Upper lobe of right lung (tissue), 1 donor: ENCODE results near the gene ANK3. TPM values are rescaled to one million over a fixed set of nuclear protein-coding genes. Genes with fewer than 3 reads are reported as not detected.

ENCODE experiments used
- ATAC-seq: fragments of 200-7000 bp; cut with Tn5 transposase; one replicate; pipeline ENCODE4 v1.9.1; 2020; ENCODE audit warnings: mild to moderate bottlenecking, moderate library complexity
- DNase-seq: peaks from one replicate; pipeline ENCODE4 v3.0.0-alpha.2; 2020
- H3K27ac ChIP-seq: fragments of 200-600 bp; one replicate; pipeline ENCODE4 v1.8.0; 2022
- H3K27me3 ChIP-seq: fragments of 200-600 bp; one replicate; pipeline ENCODE4 v1.8.0; 2022; ENCODE audit warnings: mild to moderate bottlenecking
- H3K36me3 ChIP-seq: fragments of 200-600 bp; one replicate; pipeline ENCODE4 v1.8.0; 2022
- H3K4me1 ChIP-seq: fragments of 200-600 bp; one replicate; pipeline ENCODE4 v1.8.0; 2022
- H3K4me3 ChIP-seq: fragments of 200-600 bp; one replicate; pipeline ENCODE4 v1.8.0; 2022; ENCODE audit warnings: mild to moderate bottlenecking
- H3K9me3 ChIP-seq: fragments of 200-600 bp; one replicate; pipeline ENCODE4 v1.8.0; 2022
- intact Hi-C: fragments of 100-400 bp; cut with DNase I; formaldehyde crosslinking; loops from one replicate; pipeline ENCODE4 v1.11.0; 2022
- total RNA-seq: library from RNA; stranded (reverse); fragmentation: NEBNext Ultra II Directional; extraction: Animal tissue kit (Norgen Biotek cat#: 25700); gene quantifications from one replicate; pipeline ENCODE4 v1.2.1, GENCODE V29; 2021
- TF ChIP-seq, protein P1 (sequence below): fragments of 200-600 bp; IDR thresholded peaks from one replicate; pipeline ENCODE4 v1.8.0; 2022; ENCODE audit warnings: antibody characterized with exemption
- donor health status: DM: no; HTN: yes; CAD: no; lungs with severe emphysema.

ANK3 gene
- total RNA-seq, 1 donor from 2014 or later, result 91.1 TPM

DNA sequence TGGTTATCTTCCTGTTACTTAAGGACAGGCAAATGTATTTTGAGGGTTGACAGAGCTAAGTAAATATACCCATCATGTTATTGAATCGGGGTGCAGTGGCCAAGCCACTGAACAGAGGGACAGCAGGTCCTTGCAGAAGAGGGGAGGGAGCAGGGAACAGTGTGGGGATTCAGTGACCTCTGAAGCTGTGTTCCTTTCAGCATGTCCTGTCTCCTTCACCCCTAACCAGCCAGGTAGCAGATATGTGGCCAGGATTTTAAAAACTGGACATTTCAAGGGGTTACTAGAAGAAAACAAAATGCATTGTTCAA, 12.7 kb downstream of the ANK3 start:
- Histone ChIP-seq H3K27me3 (no peaks in the 10 kb centered on the region), H3K36me3 (no peaks in the 10 kb centered on the region), H3K27ac (no peak overlapping the region), H3K4me3 (no peak overlapping the region), H3K9me3 (no peaks in the 10 kb centered on the region), H3K4me1 (no peaks in the 10 kb centered on the region)
- ATAC-seq (no peak), DNase-seq (no peak)
- intact Hi-C loops, result no loop called here
- TF ChIP-seq, protein P1, sequence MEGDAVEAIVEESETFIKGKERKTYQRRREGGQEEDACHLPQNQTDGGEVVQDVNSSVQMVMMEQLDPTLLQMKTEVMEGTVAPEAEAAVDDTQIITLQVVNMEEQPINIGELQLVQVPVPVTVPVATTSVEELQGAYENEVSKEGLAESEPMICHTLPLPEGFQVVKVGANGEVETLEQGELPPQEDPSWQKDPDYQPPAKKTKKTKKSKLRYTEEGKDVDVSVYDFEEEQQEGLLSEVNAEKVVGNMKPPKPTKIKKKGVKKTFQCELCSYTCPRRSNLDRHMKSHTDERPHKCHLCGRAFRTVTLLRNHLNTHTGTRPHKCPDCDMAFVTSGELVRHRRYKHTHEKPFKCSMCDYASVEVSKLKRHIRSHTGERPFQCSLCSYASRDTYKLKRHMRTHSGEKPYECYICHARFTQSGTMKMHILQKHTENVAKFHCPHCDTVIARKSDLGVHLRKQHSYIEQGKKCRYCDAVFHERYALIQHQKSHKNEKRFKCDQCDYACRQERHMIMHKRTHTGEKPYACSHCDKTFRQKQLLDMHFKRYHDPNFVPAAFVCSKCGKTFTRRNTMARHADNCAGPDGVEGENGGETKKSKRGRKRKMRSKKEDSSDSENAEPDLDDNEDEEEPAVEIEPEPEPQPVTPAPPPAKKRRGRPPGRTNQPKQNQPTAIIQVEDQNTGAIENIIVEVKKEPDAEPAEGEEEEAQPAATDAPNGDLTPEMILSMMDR, result no peak

DNA sequence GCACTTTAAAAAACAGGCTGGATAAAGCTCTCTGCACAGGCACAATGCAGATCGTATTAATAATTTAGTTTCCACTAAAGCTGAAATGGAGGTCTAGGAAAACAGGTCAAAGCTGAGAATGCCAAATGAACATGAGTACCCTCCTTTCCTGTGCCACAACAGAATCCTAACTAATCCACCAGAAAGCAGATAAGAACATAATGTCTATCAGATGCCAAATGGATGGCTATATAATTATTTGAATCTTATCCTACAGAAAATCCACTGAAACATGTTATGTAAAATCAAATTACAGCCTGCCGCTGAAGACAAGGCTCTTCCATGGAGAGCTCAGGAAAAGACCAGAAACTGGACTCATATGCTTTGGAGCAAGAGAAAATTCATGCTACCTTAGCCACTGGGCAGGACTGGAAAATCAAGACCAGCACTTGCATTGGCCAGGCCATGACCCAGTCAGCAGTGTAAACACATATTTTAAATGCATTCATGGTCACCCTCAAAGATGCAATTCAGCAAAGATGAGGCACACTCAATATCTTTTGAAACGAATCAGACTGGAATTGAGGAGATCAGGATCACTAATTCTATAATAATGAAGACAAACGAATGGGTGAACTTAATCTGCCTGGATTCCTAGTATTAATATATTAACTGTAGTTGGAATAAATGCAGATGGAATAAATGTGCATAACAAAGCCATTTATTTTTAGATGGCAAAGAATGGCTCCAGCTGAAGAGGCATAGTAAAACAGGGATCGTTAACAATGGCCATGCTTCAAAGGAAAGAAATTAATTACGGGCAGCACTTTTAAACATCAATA, 13.2 kb downstream of the ANK3 start:
- TF ChIP-seq, protein P1, result no peak
- intact Hi-C loops, result no loop called here

DNA sequence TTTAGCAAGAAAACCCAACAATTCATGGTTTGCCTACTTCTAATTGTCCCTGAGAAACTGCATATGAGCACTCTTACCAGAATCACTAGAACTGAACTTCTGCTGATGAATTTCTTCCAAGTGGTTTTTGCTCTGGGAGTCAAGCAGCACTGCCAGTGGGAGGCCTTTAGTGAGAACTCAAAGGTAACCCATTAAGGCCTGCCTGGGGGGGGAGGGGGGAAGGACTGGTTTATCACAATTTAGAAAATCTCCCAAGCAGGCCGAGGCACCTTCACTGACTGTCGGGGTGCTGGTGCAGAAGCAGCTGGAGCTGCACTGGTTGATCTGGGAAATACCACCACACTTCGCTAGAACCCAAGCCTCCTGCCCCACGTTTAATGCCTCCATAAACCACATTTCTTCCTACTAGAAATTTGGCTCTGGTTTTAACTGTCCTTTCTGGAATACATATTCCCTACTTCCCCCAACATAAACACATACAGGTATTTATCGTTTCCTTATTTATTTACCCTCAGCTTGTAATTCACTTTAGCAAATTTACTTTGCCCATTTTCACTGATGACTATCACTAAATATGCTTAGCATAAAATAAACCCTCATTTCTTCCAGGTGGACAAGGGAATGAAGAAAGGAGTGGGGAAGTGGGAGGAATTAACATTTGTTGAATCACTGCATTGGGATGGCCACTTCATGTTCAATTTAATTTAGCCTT, 14.2 kb downstream of the ANK3 start:
- Histone ChIP-seq H3K27me3 (no peaks in the 10 kb centered on the region), H3K4me3 (no peak overlapping the region), H3K9me3 (no peaks in the 10 kb centered on the region), H3K36me3 (no peaks in the 10 kb centered on the region), H3K4me1 (no peaks in the 10 kb centered on the region), H3K27ac (no peak overlapping the region)
- no peak for ATAC-seq
- TF ChIP-seq, protein P1, result no peak
- no peak for DNase-seq
- intact Hi-C loops, result no loop called here

More for the DNA sequence above, 13.2 kb downstream of the ANK3 start:
- H3K4me1 ChIP-seq, result no peaks in the 10 kb centered on the region
- no peaks in the 10 kb centered on the region for H3K27me3 ChIP-seq
- no peak for ATAC-seq
- no peak for DNase-seq
- no peaks in the 10 kb centered on the region for H3K9me3 ChIP-seq
- H3K27ac ChIP-seq, result no peak overlapping the region
- no peak overlapping the region for H3K4me3 ChIP-seq
- no peaks in the 10 kb centered on the region for H3K36me3 ChIP-seq

DNA sequence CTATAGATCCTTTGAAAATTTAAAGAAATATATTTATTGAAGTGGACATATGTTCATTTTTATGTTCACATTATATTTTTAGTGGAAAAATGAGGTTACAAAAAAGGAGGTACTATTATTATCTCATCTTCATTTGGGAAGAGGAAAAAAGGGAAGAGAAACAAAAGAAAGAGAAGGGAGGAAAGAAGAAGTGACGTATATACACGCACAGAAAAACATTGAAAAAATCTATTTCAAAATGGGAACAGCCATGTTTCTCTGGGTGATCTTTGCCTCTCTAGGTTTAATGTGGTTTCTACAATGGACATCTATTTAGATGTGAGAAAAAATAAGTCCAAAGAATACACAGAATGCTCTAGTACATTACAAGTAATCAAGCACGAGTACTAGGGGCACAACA, 14.8 kb downstream of the ANK3 start:
- intact Hi-C loops, result no loop called here

DNA sequence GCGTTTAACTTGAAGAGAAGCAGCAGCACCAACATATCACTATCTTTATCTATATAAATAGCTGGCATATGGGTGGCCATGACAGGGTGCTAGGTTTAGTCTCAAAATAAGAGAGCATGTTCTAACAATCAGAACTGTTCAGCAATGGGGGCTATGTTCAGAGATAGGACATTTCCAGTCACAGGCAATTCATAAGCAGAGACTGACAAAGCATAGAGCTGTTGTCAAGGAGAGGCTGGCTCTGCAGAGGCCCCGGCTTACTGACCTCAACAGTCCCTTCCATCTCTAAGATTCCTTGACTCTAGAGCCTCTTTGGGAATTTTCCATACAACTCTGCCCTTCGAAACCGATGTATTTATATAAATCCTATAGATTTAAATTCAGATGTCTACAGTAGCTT, 17.2 kb downstream of the ANK3 start:
- Histone ChIP-seq H3K4me1 (no peaks in the 10 kb centered on the region), H3K27ac (no peak overlapping the region), H3K4me3 (no peak overlapping the region), H3K36me3 (no peaks in the 10 kb centered on the region), H3K27me3 (no peaks in the 10 kb centered on the region), H3K9me3 (no peaks in the 10 kb centered on the region)
- DNase-seq (no peak), ATAC-seq (no peak)
- TF ChIP-seq, protein P1, result no peak
- intact Hi-C loops, result no loop called here

More for the DNA sequence above, 14.8 kb downstream of the ANK3 start:
- no peaks in the 10 kb centered on the region for H3K27me3 ChIP-seq
- H3K36me3 ChIP-seq, result no peaks in the 10 kb centered on the region
- no peak overlapping the region for H3K4me3 ChIP-seq
- no peak overlapping the region for H3K27ac ChIP-seq
- TF ChIP-seq, protein P1, result no peak
- no peaks in the 10 kb centered on the region for H3K4me1 ChIP-seq
- no peaks in the 10 kb centered on the region for H3K9me3 ChIP-seq
- ATAC-seq (no peak), DNase-seq (no peak)
